Measurements from ENCODE around the gene SLC17A9. TPM values are rescaled to one million over a fixed set of nuclear protein-coding genes. Genes with fewer than 3 reads are reported as not detected.

The SLC17A9 gene
- total RNA-seq, 1 donor from 2014 or later = 7.0 TPM

DNA sequence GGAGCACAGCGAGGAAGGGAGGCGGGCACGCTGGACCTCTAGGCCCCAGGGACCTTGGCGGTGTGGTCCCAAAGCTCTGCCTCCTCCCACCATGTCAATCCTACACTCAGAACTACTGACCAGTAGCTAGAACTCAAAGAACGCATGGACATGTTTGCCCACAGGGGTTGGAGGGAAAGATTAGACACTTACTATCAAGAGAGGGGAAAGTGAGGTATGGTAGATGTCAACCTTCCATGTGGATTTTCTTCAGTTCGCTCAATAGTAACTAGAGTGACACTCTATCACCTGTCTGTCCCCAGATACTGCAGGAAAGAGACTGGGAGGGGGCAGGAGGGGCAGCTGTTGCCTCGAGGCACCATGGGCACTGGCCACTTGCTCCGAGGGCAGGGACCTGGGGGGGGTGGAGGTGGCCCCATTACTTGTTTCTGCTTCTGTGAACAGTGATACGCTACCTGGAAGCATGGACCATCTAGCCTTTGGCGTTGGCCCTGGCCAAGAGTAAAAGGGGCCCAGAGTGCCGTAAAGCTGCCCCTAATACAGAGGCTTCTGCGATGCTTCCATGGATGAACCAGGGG, 25.3 kb upstream of the SLC17A9 start:
- peaks cover 11% of the 10 kb centered on the region for H3K36me3 Mint-ChIP-seq (ENCODE audit: low read depth, unreplicated experiment)
- peaks cover 60% of the 10 kb centered on the region for H3K4me1 Mint-ChIP-seq (ENCODE audit: unreplicated experiment)
- H3K4me3 Mint-ChIP-seq (ENCODE audit: unreplicated experiment) = peak overlapping the region; percentile 92
- peak overlapping the region; percentile 92 for H3K27ac Mint-ChIP-seq (ENCODE audit: unreplicated experiment)
- no peak for DNase-seq (ENCODE audit: low spot score)
- TF ChIP-seq, protein P1, sequence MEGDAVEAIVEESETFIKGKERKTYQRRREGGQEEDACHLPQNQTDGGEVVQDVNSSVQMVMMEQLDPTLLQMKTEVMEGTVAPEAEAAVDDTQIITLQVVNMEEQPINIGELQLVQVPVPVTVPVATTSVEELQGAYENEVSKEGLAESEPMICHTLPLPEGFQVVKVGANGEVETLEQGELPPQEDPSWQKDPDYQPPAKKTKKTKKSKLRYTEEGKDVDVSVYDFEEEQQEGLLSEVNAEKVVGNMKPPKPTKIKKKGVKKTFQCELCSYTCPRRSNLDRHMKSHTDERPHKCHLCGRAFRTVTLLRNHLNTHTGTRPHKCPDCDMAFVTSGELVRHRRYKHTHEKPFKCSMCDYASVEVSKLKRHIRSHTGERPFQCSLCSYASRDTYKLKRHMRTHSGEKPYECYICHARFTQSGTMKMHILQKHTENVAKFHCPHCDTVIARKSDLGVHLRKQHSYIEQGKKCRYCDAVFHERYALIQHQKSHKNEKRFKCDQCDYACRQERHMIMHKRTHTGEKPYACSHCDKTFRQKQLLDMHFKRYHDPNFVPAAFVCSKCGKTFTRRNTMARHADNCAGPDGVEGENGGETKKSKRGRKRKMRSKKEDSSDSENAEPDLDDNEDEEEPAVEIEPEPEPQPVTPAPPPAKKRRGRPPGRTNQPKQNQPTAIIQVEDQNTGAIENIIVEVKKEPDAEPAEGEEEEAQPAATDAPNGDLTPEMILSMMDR (IDR thresholded peaks at IDR 0.05; ENCODE audit: unreplicated experiment) = no peak
- H3K9me3 Mint-ChIP-seq (ENCODE audit: unreplicated experiment) = no peaks in the 10 kb centered on the region
- H3K27me3 Mint-ChIP-seq (ENCODE audit: unreplicated experiment) = peaks cover 16% of the 10 kb centered on the region

GRCh38 chr20:62928246-62928939, 24.1 kb upstream of the SLC17A9 start:
- H3K27me3 Mint-ChIP-seq (ENCODE audit: unreplicated experiment) = peaks cover 16% of the 10 kb centered on the region
- TF ChIP-seq, protein P1 (IDR thresholded peaks at IDR 0.05; ENCODE audit: unreplicated experiment) = no peak
- DNase-seq (ENCODE audit: low spot score) = peak; percentile 65
- H3K4me3 Mint-ChIP-seq (ENCODE audit: unreplicated experiment) = peak overlapping the region; percentile 92
- H3K36me3 Mint-ChIP-seq (ENCODE audit: low read depth, unreplicated experiment) = peaks cover 11% of the 10 kb centered on the region
- H3K4me1 Mint-ChIP-seq (ENCODE audit: unreplicated experiment) = peaks cover 62% of the 10 kb centered on the region
- H3K9me3 Mint-ChIP-seq (ENCODE audit: unreplicated experiment) = no peaks in the 10 kb centered on the region
- peak overlapping the region; percentile 90 for H3K27ac Mint-ChIP-seq (ENCODE audit: unreplicated experiment)

DNA sequence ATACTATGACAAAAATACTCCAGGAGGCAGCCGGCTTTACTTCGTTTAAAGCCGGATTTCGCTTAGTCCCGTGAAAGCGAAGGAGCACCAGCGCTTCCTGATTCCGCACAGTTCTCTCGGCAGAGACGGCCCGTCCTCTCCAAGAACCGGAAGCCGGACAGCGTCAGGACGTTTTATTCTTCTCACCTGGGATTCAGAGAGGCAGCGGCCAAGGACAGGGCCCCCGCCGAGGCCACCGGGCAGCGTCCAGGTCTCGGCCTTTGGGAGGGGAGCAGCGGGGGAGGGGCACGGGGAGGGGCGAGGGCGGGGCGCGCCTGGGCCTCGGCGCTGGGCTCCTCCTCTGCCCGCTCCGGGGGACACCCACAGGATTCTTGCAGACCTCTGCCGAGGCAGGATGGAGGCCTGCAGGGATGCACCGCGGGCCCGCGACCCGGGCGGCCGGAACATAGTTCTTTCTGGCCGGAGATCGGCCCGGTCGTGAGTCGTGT, 23.4 kb upstream of the SLC17A9 start:
- Mint-ChIP-seq H3K4me3 (ENCODE audit: unreplicated experiment) (peak overlapping the region; percentile 92), H3K36me3 (ENCODE audit: low read depth, unreplicated experiment) (peaks cover 11% of the 10 kb centered on the region), H3K9me3 (ENCODE audit: unreplicated experiment) (no peaks in the 10 kb centered on the region), H3K27ac (ENCODE audit: unreplicated experiment) (peak overlapping the region; percentile 90), H3K27me3 (ENCODE audit: unreplicated experiment) (peaks cover 16% of the 10 kb centered on the region), H3K4me1 (ENCODE audit: unreplicated experiment) (peaks cover 58% of the 10 kb centered on the region)
- peak; percentile 80 for DNase-seq (ENCODE audit: low spot score)
- TF ChIP-seq, protein P1 (IDR thresholded peaks at IDR 0.05; ENCODE audit: unreplicated experiment) = no peak

DNA sequence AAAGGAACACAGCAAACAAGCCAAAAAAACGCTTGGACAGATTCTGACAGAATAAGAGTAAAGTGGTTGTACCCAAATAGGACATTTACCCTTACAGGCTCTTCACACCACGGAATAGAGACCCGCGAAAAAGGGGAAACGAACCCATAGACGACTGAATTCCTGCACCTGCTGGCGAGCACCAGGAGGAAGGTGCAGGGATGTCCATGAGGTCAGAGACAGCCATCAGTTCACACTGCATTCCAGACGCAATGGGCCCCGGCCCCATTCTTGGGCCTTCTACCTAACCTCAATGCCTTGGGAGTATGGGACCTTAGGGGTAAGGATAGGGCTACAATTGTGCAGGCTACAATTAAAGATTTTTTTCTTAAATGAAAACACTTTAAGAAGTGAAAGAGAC, 21.0 kb upstream of the SLC17A9 start:
- Mint-ChIP-seq H3K36me3 (ENCODE audit: low read depth, unreplicated experiment) (peaks cover 7% of the 10 kb centered on the region), H3K27ac (ENCODE audit: unreplicated experiment) (peak overlapping the region; percentile 24), H3K9me3 (ENCODE audit: unreplicated experiment) (no peaks in the 10 kb centered on the region), H3K27me3 (ENCODE audit: unreplicated experiment) (peaks cover 12% of the 10 kb centered on the region), H3K4me3 (ENCODE audit: unreplicated experiment) (no peak overlapping the region), H3K4me1 (ENCODE audit: unreplicated experiment) (peaks cover 43% of the 10 kb centered on the region)
- TF ChIP-seq, protein P1 (IDR thresholded peaks at IDR 0.05; ENCODE audit: unreplicated experiment) = no peak
- DNase-seq (ENCODE audit: low spot score) = no peak

DNA sequence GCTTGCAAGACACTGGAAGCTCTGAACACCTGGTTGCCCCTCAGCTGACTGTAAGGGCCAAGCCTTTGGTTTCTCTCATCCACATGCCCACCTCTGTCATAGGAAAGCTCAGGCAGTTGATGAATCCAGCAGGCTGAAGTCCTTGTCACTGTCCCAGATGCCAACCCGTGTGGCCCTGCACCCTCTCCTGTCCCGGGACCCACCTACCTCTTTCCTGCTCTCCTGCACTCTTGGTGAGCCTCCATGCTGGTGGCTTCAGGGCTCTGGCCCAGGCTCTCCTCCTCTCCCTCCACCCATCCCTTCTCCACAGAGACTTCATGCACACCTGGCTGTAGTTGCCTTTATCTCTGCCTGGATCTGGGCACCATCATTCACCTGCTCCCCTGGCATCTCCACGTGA, 18.5 kb upstream of the SLC17A9 start:
- Mint-ChIP-seq H3K4me3 (ENCODE audit: unreplicated experiment) (no peak overlapping the region), H3K36me3 (ENCODE audit: low read depth, unreplicated experiment) (peaks cover 4% of the 10 kb centered on the region), H3K4me1 (ENCODE audit: unreplicated experiment) (peaks cover 25% of the 10 kb centered on the region), H3K27ac (ENCODE audit: unreplicated experiment) (no peak overlapping the region), H3K9me3 (ENCODE audit: unreplicated experiment) (no peaks in the 10 kb centered on the region), H3K27me3 (ENCODE audit: unreplicated experiment) (peaks cover 7% of the 10 kb centered on the region)
- TF ChIP-seq, protein P1 (IDR thresholded peaks at IDR 0.05; ENCODE audit: unreplicated experiment) = no peak
- DNase-seq (ENCODE audit: low spot score) = no peak
